HFF-Myc (cell line): ENCODE measurements around the gene PPM1F.
"Not testable (repeated sequence)": the region's sequence is repeated elsewhere in the genome, so short reads cannot be mapped to it uniquely, and the experiment has no call there.

Source experiments
- DNase-seq: peaks from one replicate; pipeline ENCODE4 v3.0.0-alpha.2; 2011; ENCODE audit warnings: low read depth; ENCODE audit errors: extremely low read depth
- H3K4me3 ChIP-seq: replicated peaks from 2 replicates; pipeline ENCODE4 v1.5.1; 2011; ENCODE audit warnings: low read depth, mild to moderate bottlenecking, control low read depth, low read length
- TF ChIP-seq, protein P1 (sequence below): IDR thresholded peaks from 2 replicates; pipeline ENCODE4 v1.5.1; 2012; ENCODE audit warnings: mild to moderate bottlenecking, low read depth, low read length, control low read depth; ENCODE audit errors: missing control alignments

The PPM1F gene

DNA sequence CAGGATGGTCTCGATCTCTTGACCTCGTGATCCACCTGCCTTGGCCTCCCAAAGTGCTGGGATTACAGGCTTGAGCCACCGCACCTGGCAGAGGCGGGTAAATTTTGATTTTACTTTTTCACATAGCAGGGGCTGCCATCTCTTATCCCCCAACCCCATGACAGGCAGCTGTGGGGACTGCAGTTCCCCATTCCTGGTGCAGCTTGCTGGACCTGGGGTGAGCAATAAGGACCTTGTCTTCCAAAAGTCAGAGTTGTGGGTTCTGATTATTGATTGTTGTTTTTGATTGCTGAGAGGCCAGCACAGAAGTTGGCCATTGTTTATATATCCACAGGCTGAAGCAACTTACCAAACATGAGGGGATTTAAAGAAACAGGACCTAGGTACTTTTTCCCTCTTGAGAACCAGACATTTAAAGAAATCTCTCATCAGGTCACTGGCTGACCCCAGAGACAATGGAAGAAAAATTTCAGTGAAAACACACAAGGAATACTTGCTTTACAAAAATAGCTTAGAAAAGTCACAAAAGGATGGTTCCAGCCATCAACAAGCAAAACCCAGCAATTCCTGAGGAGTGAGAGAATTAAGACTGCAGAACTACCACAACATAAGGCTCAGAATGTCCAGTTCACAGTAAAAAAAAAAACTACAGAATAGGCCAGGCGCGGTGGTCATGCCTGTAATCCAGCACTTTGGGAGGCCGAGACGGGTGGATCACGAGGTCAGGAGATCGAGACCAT, 63.2 kb downstream of the PPM1F start:
- DNase-seq = no peak
- TF ChIP-seq, protein P1, sequence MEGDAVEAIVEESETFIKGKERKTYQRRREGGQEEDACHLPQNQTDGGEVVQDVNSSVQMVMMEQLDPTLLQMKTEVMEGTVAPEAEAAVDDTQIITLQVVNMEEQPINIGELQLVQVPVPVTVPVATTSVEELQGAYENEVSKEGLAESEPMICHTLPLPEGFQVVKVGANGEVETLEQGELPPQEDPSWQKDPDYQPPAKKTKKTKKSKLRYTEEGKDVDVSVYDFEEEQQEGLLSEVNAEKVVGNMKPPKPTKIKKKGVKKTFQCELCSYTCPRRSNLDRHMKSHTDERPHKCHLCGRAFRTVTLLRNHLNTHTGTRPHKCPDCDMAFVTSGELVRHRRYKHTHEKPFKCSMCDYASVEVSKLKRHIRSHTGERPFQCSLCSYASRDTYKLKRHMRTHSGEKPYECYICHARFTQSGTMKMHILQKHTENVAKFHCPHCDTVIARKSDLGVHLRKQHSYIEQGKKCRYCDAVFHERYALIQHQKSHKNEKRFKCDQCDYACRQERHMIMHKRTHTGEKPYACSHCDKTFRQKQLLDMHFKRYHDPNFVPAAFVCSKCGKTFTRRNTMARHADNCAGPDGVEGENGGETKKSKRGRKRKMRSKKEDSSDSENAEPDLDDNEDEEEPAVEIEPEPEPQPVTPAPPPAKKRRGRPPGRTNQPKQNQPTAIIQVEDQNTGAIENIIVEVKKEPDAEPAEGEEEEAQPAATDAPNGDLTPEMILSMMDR = no peak

DNA sequence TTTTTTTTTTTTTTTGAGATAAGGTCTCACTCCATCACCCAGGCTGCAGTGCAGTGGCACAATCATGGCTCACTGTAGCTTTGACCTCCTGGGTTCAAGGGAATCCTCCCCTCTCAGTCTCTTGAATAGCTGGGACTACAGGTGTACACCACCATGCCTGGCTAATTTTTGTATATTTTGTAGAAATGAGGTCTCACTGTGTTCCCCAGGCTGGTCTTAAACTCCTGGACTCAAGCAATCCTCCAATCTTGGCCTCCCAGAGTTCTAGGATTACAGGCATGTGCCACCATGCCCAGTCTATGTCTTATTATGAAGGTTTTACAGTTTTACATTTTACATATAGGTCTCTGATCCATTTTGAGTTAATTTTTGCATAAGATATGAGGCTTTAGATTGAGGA, 64.8 kb downstream of the PPM1F start:
- TF ChIP-seq, protein P1 = no peak
- no peak for DNase-seq
- H3K4me3 ChIP-seq = no peak overlapping the region

More for the DNA sequence above, 63.2 kb downstream of the PPM1F start:
- no peak overlapping the region for H3K4me3 ChIP-seq

DNA sequence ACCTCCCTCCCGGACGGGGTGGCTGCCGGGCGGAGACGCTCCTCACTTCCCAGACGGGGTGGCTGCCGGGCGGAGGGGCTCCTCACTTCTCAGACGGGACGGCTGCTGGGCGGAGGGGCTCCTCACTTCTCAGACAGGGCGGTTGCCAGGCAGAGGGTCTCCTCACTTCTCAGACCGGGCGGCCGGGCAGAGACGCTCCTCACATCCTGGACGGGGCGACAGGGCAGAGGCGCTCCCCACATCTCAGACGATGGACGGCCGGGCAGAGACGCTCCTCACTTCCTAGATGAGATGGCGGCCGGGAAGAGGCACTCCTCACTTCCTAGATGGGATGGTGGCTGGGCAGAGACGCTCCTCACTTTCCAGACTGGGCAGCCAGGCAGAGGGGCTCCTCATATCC, 68.7 kb downstream of the PPM1F start:
- not testable (repeated sequence) for DNase-seq, H3K4me3 ChIP-seq

DNA sequence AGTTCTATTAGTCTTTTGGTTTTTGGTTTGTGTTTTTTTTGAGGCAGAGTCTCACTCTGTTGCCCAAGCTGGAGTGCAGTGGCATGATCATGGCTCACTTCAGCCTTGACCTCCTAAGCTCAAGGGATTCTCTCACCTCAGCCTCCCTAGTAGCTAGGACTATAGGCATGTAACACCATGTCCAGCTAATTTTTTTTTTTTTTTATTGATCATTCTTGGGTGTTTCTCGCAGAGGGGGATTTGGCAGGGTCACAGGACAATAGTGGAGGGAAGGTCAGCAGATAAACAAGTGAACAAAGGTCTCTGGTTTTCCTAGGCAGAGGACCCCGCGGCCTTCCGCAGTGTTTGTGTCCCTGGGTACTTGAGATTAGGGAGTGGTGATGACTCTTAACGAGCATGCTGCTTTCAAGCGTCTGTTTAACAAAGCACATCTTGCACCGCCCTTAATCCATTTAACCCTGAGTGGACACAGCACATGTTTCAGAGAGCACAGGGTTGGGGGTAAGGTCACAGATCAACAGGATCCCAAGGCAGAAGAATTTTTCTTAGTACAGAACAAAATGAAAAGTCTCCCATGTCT, 69.8 kb downstream of the PPM1F start:
- not testable (repeated sequence) for DNase-seq, H3K4me3 ChIP-seq

DNA sequence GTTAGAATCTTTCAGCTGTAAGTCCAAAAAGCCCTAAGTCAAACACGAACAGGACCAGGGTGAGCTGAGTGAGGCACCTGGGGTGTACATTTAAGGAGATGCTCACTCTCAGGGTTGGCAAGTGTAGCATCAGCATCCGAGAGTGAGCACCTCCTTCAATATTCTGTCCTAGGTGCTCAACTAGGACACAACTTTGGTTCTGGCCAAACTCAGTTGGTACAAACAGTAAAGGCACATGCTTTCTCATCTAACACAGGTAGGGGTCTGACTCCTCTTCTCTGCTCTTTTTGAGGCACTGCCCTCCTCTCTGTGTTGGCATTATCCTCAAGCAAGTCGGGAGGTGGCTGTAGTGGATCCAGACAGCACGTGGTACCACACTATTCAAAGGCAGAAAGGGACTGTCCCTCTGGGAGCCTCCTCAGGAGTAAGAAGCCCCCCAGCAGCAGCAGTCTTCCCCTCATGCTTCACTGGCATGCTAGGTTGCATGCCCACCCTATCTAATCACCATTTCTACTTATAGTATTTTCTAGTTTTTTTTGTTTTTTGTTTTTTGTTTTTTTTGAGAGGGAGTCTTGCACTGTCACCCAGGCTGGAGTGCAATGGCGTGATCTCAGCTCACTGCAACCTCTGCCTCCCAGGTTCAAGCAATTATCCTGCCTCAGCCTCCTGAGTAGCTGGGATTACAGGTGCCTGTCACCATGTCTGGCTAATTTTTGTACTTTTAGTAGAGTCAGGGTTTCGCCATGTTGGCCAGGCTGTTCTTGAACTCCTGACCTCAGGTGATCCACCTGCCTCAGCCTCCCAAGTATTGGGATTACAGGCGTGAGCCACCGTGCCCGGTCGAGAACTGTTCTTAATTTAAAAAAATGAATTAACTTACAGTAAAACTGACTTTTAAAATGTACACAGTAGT, 70.6 kb downstream of the PPM1F start:
- H3K4me3 ChIP-seq = no peak overlapping the region
- TF ChIP-seq, protein P1 = no peak

DNA sequence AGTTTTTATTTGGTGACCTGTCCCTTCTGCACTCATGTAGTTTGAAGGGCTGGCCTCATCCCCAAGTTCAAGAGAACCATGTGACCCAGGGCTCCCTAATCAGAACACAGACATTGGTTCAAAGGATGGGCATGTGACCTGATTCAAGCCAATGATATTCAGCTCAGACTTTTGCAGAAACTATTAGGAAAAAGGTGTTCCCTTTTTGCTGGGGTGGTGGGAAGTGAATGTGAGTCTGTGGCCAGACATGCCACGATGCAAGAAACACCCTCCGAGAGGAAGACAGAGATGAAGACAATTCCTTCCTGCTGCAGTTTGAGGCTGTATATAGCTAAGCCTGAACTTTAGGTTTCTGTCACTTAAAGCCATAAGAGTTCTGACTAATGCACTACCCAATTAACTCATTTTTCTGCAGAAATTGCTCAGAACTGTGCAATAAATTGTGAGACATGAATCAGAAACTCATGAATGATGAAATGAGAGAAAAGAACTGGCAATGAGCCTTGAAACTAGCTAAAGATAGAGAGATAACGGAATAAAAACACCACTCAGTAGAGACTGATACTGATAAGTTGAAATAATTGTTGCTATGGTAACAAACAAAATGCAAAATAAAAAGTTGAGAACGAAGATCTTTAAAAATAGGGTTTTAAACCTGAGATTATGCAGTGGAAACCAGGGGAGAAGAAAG, 76.0 kb downstream of the PPM1F start:
- DNase-seq = no peak
- TF ChIP-seq, protein P1 = no peak
- no peak overlapping the region for H3K4me3 ChIP-seq

More for the DNA sequence above, 70.6 kb downstream of the PPM1F start:
- DNase-seq = no peak

DNA sequence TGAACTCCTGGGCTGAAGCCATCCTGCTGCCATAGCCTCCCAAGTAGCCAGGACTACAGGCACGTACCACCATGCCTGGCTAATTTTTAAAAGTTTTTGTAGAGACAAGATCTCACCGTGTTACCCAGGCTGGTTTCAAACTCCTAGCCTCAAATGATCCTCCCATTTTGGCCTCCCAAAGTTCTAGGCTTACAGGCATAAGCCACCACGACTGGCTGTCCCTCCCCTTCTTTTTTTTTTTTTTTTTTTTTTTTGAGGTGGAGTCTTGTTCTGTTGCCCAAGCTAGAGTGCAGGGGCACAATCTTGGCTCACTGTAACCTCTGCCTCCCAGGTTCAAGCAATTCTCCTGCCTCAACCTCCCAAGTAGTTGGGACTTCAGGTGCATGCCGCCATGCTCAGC, 77.7 kb downstream of the PPM1F start:
- not testable (repeated sequence) for H3K4me3 ChIP-seq, DNase-seq

DNA sequence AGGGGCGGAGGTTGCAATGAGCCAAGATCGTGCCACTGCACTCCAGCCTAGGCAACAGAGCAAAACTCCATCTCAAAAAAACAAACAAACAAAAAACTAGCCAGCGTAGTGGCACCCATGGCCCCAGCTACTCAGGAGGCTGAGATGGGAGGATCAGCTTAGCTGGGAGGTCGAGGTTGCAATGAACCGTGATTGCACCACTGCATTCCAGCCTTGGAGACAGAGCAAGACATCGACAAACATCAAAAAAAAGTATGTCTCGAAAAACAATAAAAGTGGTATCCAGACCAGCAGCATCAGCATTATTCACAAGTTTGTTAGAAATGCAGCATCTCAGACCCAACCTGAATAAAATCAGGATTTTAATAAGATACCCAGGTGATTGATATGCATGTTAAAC, 79.0 kb downstream of the PPM1F start:
- H3K4me3 ChIP-seq = no peak overlapping the region
- TF ChIP-seq, protein P1 = no peak
- DNase-seq = no peak

DNA sequence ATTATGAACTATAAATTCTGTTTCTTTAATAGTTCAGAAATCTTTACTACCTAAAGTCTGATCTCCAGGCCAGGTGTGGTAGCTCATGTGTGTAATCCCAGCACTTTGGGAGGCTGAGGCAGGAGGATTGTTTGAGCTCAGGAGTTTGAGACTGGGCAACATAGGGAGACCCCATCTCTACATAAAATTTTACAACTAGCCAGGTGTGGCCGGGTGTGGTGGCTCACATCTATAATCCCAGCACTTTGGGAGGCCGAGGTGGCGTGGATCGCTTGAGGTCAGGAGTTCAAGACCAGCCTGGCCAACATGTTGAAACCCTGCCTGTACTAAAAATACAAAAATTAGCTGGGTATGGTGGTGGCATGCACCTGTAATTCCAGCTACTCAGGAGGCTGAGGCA, 79.9 kb downstream of the PPM1F start:
- not testable (repeated sequence) for H3K4me3 ChIP-seq, DNase-seq
